GM18867 (cell line): ENCODE results near the gene COPA.

Experiments used
- ATAC-seq: cut with Tn5 transposase; IDR thresholded peaks from one replicate; pipeline ENCODE4 v1.9.1; 2021; ENCODE audit warnings: mild to moderate bottlenecking, moderate library complexity; ENCODE audit not compliant: unreplicated experiment

Gene COPA

GRCh38 chr1:160277330-160277729, 65.7 kb downstream of the COPA start:
- ATAC-seq: no peak

GRCh38 chr1:160271025-160271424, 72.0 kb downstream of the COPA start:
- no peak for ATAC-seq

- ATAC-seq: no peak
These were observed 75.6 kb downstream of the COPA start for GRCh38 chr1:160267284-160267991.

GRCh38 chr1:160264795-160265307, 78.2 kb downstream of the COPA start:
- ATAC-seq: no peak

- ATAC-seq: peak; percentile 80
These were observed 80.9 kb downstream of the COPA start, which contains the start of gene DCAF8 for GRCh38 chr1:160261893-160262794. Gene DCAF8, minus strand, starts transcription at chr1:160262549. Its CDS starts 18,541 bp downstream, at chr1:160244008.

GRCh38 chr1:160261556-160261892, 81.5 kb downstream of the COPA start:
- ATAC-seq: peak; percentile 33

- no peak for ATAC-seq
These were observed 82.4 kb downstream of the COPA start for GRCh38 chr1:160260406-160261382.

- no peak for ATAC-seq
These were observed 84.8 kb downstream of the COPA start for GRCh38 chr1:160258177-160258798.

- ATAC-seq: no peak
These were observed 85.5 kb downstream of the COPA start for GRCh38 chr1:160257411-160258015.

- no peak for ATAC-seq
These were observed 86.5 kb downstream of the COPA start for GRCh38 chr1:160256396-160257046.

- no peak for ATAC-seq
These were observed 87.2 kb downstream of the COPA start for GRCh38 chr1:160255781-160256300.

GRCh38 chr1:160251687-160252526, 91.1 kb downstream of the COPA start:
- peak; percentile 80 for ATAC-seq

- ATAC-seq: no peak
These were observed 92.0 kb downstream of the COPA start for GRCh38 chr1:160251011-160251410.

GRCh38 chr1:160247053-160247452, 96.0 kb downstream of the COPA start:
- no peak for ATAC-seq

- no peak for ATAC-seq
These were observed 97.6 kb downstream of the COPA start for GRCh38 chr1:160245434-160245833.

- ATAC-seq: no peak
These were observed 98.8 kb downstream of the COPA start for GRCh38 chr1:160244209-160244608.

- ATAC-seq: no peak
These were observed 99.3 kb downstream of the COPA start for GRCh38 chr1:160243767-160244166.
